ENCODE results near the gene ADORA2A. TPM values are rescaled to one million over a fixed set of nuclear protein-coding genes. Genes with fewer than 3 reads are reported as not detected.

ADORA2A gene
- total RNA-seq, 4 donors from 2014 or later = 3.0 to 6.2 (median 3.0) TPM; not detected in 1

GRCh38 chr22:24474221-24474620 lies 46.8 kb downstream of the ADORA2A start:
- no peaks in the 10 kb centered on the region for H3K4me1 ChIP-seq
- WGBS, 2 donors (ENCODE audit: low coverage in 1 of 2) = 55 to 60% methylated on average over 2 to 3 of the region's 3 CpGs
- H3K9me3 ChIP-seq = no peaks in the 10 kb centered on the region
- TF ChIP-seq POLR2A (IDR thresholded peaks at IDR 0.05) (no peak), EP300 (IDR thresholded peaks at IDR 0.05; ENCODE audit: low read depth) (no peak), POLR2AphosphoS5 (IDR thresholded peaks at IDR 0.05) (no peak), CTCF (IDR thresholded peaks at IDR 0.05) (no peak)
- no peak for DNase-seq
- in situ Hi-C loops (cut with MboI; ENCODE audit: low pct_ligation_motif_present in 1 of 4, low pct_unique_long_range_greater_than_20kb in 1 of 4, low sequenced_read_pairs in 3 of 4) (no loop called here), intact Hi-C loops (cut with DNase I; ENCODE audit: low total_unique reads) (no loop called here)
- H3K36me3 ChIP-seq = no peaks in the 10 kb centered on the region
- H3K27ac ChIP-seq = no peak overlapping the region
- no peaks in the 10 kb centered on the region for H3K27me3 ChIP-seq
- H3K4me3 ChIP-seq = no peak overlapping the region

DNA sequence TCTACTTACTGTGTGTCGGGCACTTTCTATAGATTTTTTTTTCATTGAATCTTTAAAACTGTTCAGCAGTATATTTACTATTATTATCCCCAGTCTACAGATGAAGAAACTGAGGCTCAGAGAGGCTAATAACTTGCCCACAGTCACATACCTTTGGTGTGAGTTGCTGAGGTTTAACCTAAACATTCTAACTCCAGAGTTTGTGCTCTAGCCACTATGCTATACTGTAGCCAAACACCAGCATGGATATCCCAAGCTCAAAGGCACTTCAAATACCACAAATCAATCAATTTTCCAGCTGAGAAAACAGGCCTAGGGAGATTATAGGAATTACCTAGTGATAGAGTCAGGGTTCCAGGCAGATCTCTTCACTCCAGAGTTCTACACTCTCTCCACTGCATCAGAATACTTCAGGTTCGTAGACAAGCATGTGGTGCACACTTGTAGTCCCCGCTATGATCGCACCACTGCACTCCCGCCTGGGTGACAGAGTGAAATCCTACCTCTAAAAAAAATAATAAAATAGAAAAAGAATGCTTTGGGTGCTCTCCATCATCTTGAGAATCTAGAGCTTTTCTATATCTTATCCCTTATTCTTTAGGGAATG lies 47.4 kb downstream of the ADORA2A start:
- no peak overlapping the region for H3K4me3 ChIP-seq
- H3K9me3 ChIP-seq = no peaks in the 10 kb centered on the region
- no peaks in the 10 kb centered on the region for H3K27me3 ChIP-seq
- in situ Hi-C loops (cut with MboI; ENCODE audit: low pct_ligation_motif_present in 1 of 4, low pct_unique_long_range_greater_than_20kb in 1 of 4, low sequenced_read_pairs in 3 of 4) (no loop called here), intact Hi-C loops (cut with DNase I; ENCODE audit: low total_unique reads) (no loop called here)
- TF ChIP-seq POLR2AphosphoS5 (IDR thresholded peaks at IDR 0.05) (no peak), POLR2A (IDR thresholded peaks at IDR 0.05) (no peak), EP300 (IDR thresholded peaks at IDR 0.05; ENCODE audit: low read depth) (no peak), CTCF (IDR thresholded peaks at IDR 0.05) (no peak)
- H3K36me3 ChIP-seq = no peaks in the 10 kb centered on the region
- WGBS, 2 donors (ENCODE audit: low coverage in 1 of 2) = 85 to 90% methylated on average over 2 to 5 of the region's 5 CpGs
- H3K4me1 ChIP-seq = no peaks in the 10 kb centered on the region
- no peak for DNase-seq
- no peak overlapping the region for H3K27ac ChIP-seq

GRCh38 chr22:24481641-24482040 lies 54.2 kb downstream of the ADORA2A start:
- intact Hi-C loops (cut with DNase I; ENCODE audit: low total_unique reads) = no loop called here
- peaks cover 0 to 11% (median 4%) of the 10 kb centered on the region in 4 donors for H3K4me1 ChIP-seq
- in situ Hi-C loops (cut with MboI; ENCODE audit: low pct_ligation_motif_present in 1 of 4, low pct_unique_long_range_greater_than_20kb in 1 of 4, low sequenced_read_pairs in 3 of 4) = no loop called here
- no peaks in the 10 kb centered on the region for H3K36me3 ChIP-seq
- no peak for DNase-seq
- no peak overlapping the region for H3K4me3 ChIP-seq
- no peaks in the 10 kb centered on the region for H3K9me3 ChIP-seq
- H3K27ac ChIP-seq = no peak overlapping the region
- TF ChIP-seq EP300 (IDR thresholded peaks at IDR 0.05; ENCODE audit: low read depth) = no peak
- no peak for TF ChIP-seq POLR2A (IDR thresholded peaks at IDR 0.05)
- TF ChIP-seq POLR2AphosphoS5 (IDR thresholded peaks at IDR 0.05) = no peak
- TF ChIP-seq CTCF (IDR thresholded peaks at IDR 0.05) = no peak
- no peaks in the 10 kb centered on the region for H3K27me3 ChIP-seq
- whole genome bisulfite sequencing, 2 donors (ENCODE audit: low coverage in 1 of 2) = 69 to 85% methylated on average over 1 of the region's 1 CpG

DNA sequence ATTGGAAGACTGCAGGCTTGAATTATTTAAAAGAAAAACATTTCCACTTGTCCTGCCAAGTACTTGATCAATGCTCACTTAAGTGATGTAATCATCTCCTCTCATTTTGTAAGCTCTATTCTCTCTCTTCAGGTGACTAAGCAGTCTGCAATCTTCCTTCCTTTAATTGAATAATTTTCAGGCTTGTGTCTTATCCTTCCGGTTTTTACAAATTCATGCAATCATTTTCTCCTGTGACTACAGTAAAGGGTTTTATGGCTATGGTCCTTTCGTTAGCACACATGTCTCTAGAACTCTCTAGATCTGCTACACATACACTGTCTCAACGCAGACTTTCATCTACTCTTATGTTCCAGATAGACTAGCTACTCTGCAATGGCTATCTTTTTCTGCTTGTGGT lies 55.2 kb downstream of the ADORA2A start:
- no peaks in the 10 kb centered on the region for H3K27me3 ChIP-seq
- no peak for TF ChIP-seq EP300 (IDR thresholded peaks at IDR 0.05; ENCODE audit: low read depth)
- no peak for TF ChIP-seq POLR2AphosphoS5 (IDR thresholded peaks at IDR 0.05)
- TF ChIP-seq POLR2A (IDR thresholded peaks at IDR 0.05) = no peak
- no peak for TF ChIP-seq CTCF (IDR thresholded peaks at IDR 0.05)
- peaks cover 0 to 11% (median 4%) of the 10 kb centered on the region in 4 donors for H3K4me1 ChIP-seq
- intact Hi-C loops (cut with DNase I; ENCODE audit: low total_unique reads) (no loop called here), in situ Hi-C loops (cut with MboI; ENCODE audit: low pct_ligation_motif_present in 1 of 4, low pct_unique_long_range_greater_than_20kb in 1 of 4, low sequenced_read_pairs in 3 of 4) (no loop called here)
- H3K27ac ChIP-seq = no peak overlapping the region
- H3K36me3 ChIP-seq = no peaks in the 10 kb centered on the region
- H3K4me3 ChIP-seq = no peak overlapping the region
- no peaks in the 10 kb centered on the region for H3K9me3 ChIP-seq
- DNase-seq = no peak
- WGBS, 2 donors (ENCODE audit: low coverage in 1 of 2) = 33 to 40% methylated on average over 2 to 3 of the region's 3 CpGs
